Measurements from ENCODE around the gene MOGAT1. TPM values are rescaled to one million over a fixed set of nuclear protein-coding genes. Genes with fewer than 3 reads are reported as not detected.

MOGAT1 gene
- total and polyA plus RNA-seq, 4 donors = 0.30 to 5.5 (median 5.1) TPM; not detected in 1

DNA sequence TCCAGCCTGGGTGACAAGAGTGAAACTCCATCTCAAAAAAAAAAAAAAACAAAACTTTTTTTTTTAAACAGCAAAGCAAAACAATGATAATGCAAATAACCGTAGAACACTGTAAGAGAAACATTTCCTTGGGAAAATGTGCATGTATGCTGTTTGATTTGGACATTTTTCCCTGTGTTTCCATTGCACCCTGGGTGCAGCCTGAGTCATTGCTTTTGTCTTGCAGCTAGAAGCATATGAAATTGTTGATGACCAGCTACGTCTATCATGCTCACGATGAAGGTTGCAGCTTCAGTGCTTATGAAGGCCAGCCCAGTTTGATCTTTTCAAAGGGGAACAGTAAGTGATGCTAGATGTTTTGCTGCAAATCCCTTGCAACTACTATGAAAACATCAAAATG lies 41.5 kb downstream of the MOGAT1 start:
- DNase-seq (ENCODE audit: low spot score) = no peak
- TF ChIP-seq YY1 (IDR thresholded peaks at IDR 0.05) (no peak), HNF4A (conservative IDR thresholded peaks at IDR 0.05) (no peak), GABPA (IDR thresholded peaks at IDR 0.05 in 1 of 2, conservative IDR thresholded peaks at IDR 0.05 in 1 of 2) (no peak), NR2F2 (IDR thresholded peaks at IDR 0.05) (no peak), SP1 (IDR thresholded peaks at IDR 0.05) (no peak), JUND (IDR thresholded peaks at IDR 0.05) (no peak), TAF1 (conservative IDR thresholded peaks at IDR 0.05) (no peak), RAD21 (IDR thresholded peaks at IDR 0.05) (no peak), RXRA (IDR thresholded peaks at IDR 0.05) (no peak), FOXA1 (IDR thresholded peaks at IDR 0.05) (no peak)
- TF ChIP-seq, protein P1, sequence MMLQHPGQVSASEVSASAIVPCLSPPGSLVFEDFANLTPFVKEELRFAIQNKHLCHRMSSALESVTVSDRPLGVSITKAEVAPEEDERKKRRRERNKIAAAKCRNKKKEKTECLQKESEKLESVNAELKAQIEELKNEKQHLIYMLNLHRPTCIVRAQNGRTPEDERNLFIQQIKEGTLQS (IDR thresholded peaks at IDR 0.05) = no peak
- TF ChIP-seq, protein P2, sequence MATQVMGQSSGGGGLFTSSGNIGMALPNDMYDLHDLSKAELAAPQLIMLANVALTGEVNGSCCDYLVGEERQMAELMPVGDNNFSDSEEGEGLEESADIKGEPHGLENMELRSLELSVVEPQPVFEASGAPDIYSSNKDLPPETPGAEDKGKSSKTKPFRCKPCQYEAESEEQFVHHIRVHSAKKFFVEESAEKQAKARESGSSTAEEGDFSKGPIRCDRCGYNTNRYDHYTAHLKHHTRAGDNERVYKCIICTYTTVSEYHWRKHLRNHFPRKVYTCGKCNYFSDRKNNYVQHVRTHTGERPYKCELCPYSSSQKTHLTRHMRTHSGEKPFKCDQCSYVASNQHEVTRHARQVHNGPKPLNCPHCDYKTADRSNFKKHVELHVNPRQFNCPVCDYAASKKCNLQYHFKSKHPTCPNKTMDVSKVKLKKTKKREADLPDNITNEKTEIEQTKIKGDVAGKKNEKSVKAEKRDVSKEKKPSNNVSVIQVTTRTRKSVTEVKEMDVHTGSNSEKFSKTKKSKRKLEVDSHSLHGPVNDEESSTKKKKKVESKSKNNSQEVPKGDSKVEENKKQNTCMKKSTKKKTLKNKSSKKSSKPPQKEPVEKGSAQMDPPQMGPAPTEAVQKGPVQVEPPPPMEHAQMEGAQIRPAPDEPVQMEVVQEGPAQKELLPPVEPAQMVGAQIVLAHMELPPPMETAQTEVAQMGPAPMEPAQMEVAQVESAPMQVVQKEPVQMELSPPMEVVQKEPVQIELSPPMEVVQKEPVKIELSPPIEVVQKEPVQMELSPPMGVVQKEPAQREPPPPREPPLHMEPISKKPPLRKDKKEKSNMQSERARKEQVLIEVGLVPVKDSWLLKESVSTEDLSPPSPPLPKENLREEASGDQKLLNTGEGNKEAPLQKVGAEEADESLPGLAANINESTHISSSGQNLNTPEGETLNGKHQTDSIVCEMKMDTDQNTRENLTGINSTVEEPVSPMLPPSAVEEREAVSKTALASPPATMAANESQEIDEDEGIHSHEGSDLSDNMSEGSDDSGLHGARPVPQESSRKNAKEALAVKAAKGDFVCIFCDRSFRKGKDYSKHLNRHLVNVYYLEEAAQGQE (IDR thresholded peaks at IDR 0.05) = no peak
- TF ChIP-seq, protein P3, sequence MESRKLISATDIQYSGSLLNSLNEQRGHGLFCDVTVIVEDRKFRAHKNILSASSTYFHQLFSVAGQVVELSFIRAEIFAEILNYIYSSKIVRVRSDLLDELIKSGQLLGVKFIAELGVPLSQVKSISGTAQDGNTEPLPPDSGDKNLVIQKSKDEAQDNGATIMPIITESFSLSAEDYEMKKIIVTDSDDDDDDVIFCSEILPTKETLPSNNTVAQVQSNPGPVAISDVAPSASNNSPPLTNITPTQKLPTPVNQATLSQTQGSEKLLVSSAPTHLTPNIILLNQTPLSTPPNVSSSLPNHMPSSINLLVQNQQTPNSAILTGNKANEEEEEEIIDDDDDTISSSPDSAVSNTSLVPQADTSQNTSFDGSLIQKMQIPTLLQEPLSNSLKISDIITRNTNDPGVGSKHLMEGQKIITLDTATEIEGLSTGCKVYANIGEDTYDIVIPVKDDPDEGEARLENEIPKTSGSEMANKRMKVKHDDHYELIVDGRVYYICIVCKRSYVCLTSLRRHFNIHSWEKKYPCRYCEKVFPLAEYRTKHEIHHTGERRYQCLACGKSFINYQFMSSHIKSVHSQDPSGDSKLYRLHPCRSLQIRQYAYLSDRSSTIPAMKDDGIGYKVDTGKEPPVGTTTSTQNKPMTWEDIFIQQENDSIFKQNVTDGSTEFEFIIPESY (IDR thresholded peaks at IDR 0.05) = no peak
- Histone ChIP-seq H3K27ac (ENCODE audit: low read depth in 1 of 2, low read length in 2 of 2) (no peak overlapping the region), H3K9me3 (ENCODE audit: control insufficient read depth in 4 of 4, low read length in 3 of 4) (no peaks in the 10 kb centered on the region), H3K9ac (ENCODE audit: low read depth in 1 of 2, low read length in 2 of 2) (no peak overlapping the region), H3K4me3 (ENCODE audit: low read depth in 1 of 3, low read length in 3 of 3) (no peak overlapping the region), H3K27me3 (ENCODE audit: control insufficient read depth in 4 of 4, insufficient read depth in 4 of 4, low read length in 3 of 4) (no peaks in the 10 kb centered on the region), H3K4me1 (ENCODE audit: control insufficient read depth in 4 of 4, insufficient read depth in 4 of 4, low read length in 3 of 4) (peaks cover 0 to 4% (median under 1%) of the 10 kb centered on the region in 4 donors), H3K36me3 (ENCODE audit: control insufficient read depth in 4 of 4, insufficient read depth in 3 of 4, low read depth in 1 of 4, low read length in 3 of 4) (peaks cover 0 to 24% (median 4%) of the 10 kb centered on the region in 4 donors)
- WGBS = 93% methylated on average over 3 of the region's 3 CpGs

DNA sequence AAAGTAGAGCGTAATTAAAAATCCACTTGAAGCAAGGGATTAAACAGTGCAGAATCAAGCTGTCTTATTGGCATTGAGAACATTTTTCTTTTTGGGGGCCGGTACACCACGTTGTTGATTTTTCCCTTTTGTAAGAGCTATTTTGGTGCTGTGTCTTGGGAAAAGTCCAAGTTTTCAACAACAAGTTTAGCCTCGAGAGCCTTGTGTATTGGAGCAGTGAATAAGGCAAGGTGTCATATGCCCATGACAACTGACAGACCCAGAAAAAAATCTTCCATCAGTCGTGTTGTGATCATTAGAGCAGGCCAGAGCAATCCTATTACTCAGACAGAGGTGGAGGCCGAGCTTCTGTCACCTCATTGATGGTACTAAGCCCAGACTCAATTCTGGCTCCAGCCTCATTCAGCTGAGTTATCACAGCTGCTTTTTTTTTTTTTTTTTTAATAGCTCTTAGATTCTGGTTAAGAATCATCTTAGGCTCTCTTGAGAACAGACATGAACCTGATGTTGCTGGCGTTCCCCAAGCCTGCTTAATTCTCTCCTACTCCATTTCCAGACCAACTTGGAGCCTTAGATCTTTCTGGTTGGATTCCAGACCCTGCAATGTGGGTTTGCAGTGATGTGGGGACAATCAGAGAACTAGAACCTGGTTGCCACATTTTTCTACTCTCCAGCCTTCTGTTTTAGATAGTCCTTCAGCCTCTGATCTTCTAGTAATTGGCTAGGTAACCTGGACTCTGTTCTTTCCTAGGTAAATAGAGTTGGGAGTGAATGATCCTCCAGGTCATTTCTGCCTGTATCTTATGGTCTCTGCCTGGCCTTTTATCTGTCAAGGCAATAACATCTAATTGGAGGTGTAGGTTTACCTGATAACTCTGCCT lies 43.1 kb downstream of the MOGAT1 start:
- DNase-seq (ENCODE audit: low spot score) = no peak
- H3K36me3 ChIP-seq (ENCODE audit: control insufficient read depth in 4 of 4, insufficient read depth in 3 of 4, low read depth in 1 of 4, low read length in 3 of 4) = peaks cover 0 to 24% (median 5%) of the 10 kb centered on the region in 4 donors
- no peaks in the 10 kb centered on the region for H3K27me3 ChIP-seq (ENCODE audit: control insufficient read depth in 4 of 4, insufficient read depth in 4 of 4, low read length in 3 of 4)
- H3K27ac ChIP-seq (ENCODE audit: low read depth in 1 of 2, low read length in 2 of 2) = peak overlapping the region; percentile 13 to 28
- H3K9ac ChIP-seq (ENCODE audit: low read depth in 1 of 2, low read length in 2 of 2) = no peak overlapping the region
- H3K9me3 ChIP-seq (ENCODE audit: control insufficient read depth in 4 of 4, low read length in 3 of 4) = no peaks in the 10 kb centered on the region
- no peak overlapping the region for H3K4me3 ChIP-seq (ENCODE audit: low read depth in 1 of 3, low read length in 3 of 3)
- 68% methylated on average over 7 of the region's 7 CpGs for WGBS
- H3K4me1 ChIP-seq (ENCODE audit: control insufficient read depth in 4 of 4, insufficient read depth in 4 of 4, low read length in 3 of 4) = no peaks in the 10 kb centered on the region
- TF ChIP-seq, protein P2 (IDR thresholded peaks at IDR 0.05) = no peak
- no peak for TF ChIP-seq NR2F2 (IDR thresholded peaks at IDR 0.05)
- no peak for TF ChIP-seq FOXA1 (IDR thresholded peaks at IDR 0.05)
- TF ChIP-seq HNF4A (conservative IDR thresholded peaks at IDR 0.05) = no peak
- TF ChIP-seq GABPA (IDR thresholded peaks at IDR 0.05 in 1 of 2, conservative IDR thresholded peaks at IDR 0.05 in 1 of 2) = no peak
- TF ChIP-seq JUND (IDR thresholded peaks at IDR 0.05) = no peak
- TF ChIP-seq, protein P3 (IDR thresholded peaks at IDR 0.05) = no peak
- TF ChIP-seq SP1 (IDR thresholded peaks at IDR 0.05) = no peak
- TF ChIP-seq TAF1 (conservative IDR thresholded peaks at IDR 0.05) = no peak
- TF ChIP-seq HNF4G (IDR thresholded peaks at IDR 0.05) = no peak
- no peak for TF ChIP-seq FOXA2 (IDR thresholded peaks at IDR 0.05)
- TF ChIP-seq, protein P4, sequence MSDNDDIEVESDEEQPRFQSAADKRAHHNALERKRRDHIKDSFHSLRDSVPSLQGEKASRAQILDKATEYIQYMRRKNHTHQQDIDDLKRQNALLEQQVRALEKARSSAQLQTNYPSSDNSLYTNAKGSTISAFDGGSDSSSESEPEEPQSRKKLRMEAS (IDR thresholded peaks at IDR 0.05) = no peak
- no peak for TF ChIP-seq RAD21 (IDR thresholded peaks at IDR 0.05)
- TF ChIP-seq, protein P1 (IDR thresholded peaks at IDR 0.05) = no peak

Data from liver (tissue), 9 donors.